HCEC 1CT (cell line): ENCODE measurements around the gene CCDC85C.

ENCODE experiments used
- DNase-seq: peaks from one replicate; pipeline ENCODE4 v3.0.0-alpha.2; 2017

The CCDC85C gene

DNA sequence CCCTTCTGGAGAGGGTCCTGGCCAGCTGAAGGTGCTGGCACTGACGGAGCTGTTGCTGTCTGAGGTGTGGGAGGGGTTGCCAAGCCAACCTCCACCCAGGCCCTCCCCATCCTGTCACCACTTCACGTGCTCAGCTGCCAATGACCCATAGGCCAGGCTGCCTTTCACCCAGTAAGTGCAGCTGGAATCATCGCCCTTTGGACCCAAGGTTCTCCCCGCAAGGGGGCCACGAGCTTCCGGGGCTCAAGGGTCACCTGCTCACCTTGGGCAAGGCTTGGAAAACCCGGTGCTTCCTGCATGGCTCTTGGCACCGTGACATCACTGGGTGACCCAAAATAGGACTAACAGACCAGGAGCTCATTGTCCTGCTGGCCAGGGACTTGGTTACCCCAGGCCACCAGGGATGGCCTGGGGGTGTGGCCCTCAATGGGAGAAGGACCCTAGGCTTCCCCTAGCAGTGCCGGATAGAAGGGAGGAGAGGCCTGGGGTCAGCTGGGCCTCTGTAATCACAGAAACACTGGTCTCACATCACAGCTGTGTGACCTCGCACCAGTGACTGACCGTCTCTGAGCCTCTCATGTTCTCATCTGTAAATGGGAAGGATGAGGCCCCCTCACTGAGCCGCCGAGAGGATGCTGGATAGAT lies 51.3 kb downstream of the CCDC85C start:
- DNase-seq = no peak

DNA sequence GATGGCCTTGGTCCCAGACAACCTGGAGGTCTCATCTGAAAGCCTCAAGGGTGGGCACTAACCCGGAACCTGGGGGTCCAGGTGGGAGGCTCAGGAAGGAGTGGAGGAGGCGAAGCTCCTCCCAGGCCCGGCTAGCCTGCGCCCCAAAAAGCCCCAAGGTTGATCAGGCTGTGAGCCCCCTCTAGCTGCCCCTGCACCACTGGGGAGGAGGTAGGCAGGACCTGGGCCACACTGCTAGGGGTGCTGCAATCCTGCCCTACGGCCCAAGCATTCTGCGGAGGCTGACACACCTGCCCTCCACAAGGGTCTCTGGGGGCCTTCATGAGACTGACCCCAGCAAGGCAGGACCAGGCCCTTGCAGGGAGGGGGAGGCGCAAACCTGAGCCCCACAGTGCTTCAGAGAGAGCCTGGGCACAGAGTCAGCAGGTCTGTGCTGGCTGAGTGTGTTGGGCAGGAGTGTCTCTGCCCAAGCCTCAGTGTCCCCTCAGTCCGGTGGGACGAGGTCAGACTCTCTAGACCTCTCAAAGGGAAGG lies 51.9 kb downstream of the CCDC85C start:
- no peak for DNase-seq

DNA sequence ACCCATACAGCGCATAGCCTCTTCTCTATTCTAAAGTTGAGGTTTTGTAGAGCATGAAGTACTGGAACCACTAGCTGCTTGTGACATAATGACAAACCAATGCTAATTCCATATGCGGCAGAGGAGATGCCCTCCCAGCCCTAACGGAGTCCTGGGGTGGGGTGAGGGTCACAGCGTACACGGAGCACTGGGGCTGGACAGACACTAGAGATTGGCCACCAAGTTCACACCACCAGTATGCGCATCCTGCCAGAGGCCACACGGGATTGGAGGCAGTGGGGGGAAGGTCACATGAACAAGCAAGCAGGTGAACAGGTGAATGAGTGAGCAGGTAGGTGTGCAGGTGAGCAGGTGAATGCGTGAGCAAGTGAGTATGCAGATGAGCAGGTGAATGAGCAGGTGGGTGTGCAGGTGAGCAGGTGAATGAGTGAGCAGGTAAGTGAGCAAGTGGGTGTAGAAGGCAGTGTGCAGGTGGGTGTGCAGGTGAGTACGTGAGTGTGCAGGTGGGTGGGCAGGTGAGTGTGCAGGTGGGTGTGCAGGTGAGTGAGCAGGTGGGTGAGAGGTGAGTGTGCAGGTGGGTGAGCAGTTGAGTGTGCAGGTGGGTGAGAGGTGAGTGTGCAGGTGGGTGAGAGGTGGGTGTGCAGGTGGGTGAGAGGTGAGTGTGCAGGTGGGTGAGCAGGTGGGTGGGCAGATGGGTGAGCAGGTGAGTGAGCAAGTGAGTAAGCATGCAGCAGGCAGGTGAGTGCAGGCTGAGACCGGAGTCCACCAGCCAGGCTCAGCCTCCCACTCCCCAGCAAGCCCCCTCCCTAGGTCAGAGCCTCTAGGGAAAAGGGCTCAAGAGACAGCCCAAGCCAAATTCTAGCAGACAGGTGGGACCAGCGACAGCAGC lies 52.7 kb downstream of the CCDC85C start:
- no peak for DNase-seq

DNA sequence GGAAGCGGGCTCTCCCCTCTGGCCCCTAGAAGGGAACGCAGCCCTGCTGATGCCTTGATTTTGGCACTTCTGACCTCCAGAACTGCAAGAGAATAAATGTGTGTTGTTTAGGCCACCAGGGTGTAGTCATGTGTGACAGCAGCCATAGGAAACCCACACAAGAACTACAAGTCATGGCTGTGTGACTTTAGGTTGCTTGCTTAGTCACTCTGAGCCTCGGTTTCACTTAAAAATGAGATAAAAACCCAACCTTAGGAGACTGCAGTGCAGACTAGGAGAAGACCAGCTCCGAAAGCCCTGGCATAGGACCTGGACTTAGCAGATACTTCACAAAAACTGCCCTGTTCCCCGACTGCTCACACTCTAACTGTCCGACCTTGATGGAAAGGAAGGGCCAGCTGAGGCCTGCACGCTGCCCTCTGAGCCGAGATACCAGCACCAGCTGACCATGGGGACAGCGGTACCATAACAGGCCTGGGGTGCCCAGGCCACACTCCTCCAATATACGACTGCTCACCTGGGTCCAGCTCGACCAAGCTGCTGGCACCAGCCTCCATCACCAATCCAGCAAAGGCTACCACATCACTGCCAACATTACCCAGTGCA lies 53.5 kb downstream of the CCDC85C start:
- no peak for DNase-seq

DNA sequence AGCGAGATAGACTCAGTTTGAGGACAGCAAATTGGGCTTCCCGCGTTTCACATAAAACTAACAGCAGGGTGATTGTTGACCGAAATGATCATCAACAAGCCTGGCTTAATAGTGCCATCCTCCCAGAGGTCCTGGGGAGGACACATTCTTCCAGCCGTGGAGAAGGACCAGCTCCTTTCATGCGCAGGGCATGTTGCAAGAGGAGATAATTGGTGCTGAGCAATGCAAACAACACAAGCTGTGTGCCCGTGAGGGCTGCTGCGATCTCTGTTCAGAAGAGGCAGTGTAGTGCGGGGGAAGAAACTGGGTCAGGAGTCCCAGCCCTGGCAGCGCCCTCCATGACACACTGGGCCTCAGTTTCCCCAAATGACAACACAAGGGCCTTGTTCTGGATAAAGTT lies 54.3 kb downstream of the CCDC85C start:
- DNase-seq = no peak

DNA sequence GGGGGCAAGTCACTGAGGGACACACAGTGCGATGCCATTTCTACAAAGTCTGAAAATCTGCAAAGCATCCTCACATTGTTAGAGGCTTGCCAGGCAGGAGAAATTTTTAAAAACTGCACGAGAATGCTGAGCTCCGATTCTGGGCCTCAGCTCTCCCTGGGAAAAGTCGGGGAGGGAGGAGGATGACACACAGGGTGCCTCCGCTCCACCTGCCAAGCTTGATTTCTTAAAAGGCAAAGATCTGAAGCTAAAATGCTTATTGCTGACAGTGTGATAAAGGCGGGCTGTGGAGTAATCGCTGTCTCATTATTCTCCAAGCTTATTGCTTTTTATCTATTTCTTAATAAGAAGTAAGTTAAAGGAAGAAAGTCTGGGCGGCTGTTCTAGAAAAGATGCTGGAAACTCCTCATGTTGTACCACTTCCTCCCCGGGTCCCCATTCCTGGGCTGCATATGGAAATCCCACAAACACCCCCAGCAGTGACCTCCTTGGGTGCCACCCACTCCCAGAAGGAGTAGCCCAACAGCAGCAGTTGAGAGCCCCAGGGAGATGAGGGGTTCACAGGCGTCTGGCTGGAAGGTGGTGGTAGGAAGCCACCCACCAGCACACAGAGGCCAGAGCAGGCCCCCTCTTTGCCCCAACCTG lies 55.0 kb downstream of the CCDC85C start:
- DNase-seq = no peak

DNA sequence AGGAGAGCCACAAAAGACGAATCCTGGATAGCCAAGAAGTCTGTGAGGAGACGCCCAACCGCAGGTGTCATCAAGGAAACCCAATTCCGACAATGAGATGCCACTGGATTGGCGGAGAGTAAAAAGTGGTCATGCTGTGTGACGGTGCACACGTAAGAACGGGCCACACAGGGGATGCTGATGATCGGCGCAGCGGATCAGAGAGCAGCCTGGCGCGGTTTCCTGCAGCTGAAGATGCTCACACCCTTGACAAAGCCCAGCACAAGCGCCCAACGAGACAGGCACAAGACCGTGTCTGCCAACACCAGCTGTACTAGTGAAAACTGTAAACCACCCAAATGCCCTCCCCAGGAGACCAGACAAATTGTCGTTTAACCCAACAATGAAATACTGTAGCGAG lies 55.8 kb downstream of the CCDC85C start:
- no peak for DNase-seq

DNA sequence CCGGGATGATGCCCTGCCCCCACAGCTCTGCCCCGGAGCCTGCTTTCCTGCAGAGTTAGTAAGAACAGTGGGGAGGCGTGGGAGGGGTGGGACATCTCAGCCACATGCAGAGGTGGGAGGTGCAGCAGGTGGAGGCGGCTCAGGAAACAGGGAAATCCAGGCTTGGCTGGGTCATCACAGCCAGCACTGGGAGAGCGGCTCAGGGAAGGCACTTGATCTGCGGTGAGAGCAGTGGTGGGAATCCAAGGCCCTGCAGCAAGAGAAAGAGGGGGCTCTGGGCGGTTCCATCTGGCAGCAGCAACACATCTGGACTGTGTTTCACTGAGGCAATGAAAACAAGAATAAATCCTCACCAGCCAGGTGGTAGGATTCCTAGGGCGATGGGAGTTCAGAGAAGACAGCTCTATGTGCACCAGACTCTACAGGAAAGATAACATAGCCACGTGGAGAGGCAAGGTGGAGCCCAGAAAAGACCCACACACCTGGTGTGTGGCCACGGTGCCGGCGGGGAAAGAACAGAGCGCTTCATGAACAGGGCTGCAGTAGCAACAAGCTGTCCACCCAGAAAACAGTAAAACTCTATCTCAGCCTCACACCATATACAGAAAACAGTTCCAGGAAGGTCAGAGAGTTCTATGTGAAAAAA lies 57.6 kb downstream of the CCDC85C start:
- DNase-seq = no peak

DNA sequence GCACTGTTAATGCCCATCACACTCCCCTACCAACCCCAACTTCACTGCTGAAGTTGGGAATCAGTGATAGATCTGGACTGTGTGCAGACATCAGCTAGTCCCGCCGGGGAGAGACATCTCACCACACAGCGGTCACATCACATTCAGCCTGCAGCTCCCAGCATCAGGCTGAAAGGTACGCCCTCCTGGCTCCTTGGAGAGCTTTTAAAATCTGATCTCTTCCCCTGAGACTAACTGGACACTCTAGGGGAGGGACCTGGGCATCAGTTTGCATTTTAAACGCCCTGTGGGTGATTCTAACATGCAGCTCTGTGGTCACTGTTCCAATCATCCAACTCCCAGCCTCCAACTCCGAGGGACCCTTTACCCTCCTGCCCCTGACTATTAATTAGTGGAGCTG lies 58.4 kb downstream of the CCDC85C start:
- DNase-seq = no peak

DNA sequence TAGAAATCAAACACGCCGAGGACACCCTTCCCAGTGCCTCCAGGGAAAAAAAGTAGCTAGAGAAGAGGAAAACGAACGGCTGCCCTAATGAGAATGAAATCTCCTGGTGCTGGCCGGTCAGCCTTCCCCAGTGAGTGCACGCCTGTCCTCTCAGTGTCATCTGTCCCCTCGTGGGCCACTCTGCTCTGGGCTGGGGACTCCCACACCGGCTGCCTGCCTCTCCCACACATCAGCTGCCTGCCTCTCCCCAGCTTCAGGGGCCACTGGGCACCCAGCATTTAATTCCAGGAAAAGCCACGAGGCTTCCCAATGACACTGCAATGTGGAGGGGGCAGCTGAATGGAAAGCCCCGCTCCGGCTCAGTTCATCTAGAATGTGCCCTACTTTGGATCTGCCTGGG lies 59.0 kb downstream of the CCDC85C start:
- no peak for DNase-seq

DNA sequence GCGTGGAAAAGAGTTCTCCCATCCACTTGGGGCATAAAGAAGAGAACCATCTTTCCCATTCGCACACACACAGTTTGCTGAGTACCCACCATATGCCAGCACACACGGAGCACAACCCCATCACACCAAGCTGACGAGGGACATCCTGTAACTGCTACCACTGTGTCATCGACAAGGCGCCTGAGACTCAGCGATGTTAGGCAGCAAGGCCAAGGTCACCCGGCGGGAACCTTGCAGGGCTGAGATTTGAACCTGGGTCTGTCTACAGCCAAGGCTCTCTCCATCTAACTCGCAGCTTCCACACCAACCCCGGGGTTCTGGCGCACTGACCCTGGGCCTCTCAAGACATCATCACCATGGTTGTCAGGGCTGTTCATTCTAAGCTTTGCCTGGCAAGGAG lies 60.0 kb downstream of the CCDC85C start:
- no peak for DNase-seq

DNA sequence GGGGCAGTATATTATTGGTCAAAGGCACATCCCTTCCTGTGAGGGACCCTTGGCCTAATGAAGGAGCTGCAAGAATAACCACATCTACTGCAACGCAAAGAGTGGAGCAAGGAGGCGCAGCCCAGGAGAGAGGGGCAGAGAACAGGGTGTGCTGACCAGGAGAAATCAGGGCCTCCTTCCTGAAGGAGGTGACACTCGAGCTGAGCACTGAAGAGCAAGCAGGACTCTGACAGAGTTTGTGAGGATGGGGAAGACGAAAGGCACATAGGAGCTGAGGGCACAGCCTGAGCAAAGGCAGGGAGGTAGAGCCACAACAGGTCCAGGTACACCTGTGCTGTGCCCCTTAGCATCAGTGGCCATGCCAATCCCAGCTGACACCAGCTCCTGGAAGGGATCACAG lies 60.6 kb downstream of the CCDC85C start:
- no peak for DNase-seq

DNA sequence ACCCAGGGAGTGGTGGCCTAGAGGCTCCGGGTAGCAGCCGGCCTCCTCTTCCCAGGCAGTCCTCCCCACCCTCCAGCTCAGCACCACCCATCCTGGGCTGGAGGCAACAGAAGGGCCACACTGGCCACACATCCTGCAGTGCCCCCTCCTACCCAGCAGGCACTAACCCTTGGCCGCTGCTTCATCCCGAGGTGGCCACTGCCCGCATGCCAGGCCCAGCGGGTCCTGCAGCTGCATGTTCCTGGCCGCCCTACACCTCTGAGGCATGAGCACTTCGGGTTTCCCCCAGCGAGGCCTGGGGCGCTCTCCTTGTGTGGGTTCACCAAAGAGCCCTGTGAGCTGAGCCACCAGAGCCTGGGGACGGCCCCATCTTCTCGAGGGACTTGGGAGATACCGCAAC lies 61.4 kb downstream of the CCDC85C start:
- no peak for DNase-seq

DNA sequence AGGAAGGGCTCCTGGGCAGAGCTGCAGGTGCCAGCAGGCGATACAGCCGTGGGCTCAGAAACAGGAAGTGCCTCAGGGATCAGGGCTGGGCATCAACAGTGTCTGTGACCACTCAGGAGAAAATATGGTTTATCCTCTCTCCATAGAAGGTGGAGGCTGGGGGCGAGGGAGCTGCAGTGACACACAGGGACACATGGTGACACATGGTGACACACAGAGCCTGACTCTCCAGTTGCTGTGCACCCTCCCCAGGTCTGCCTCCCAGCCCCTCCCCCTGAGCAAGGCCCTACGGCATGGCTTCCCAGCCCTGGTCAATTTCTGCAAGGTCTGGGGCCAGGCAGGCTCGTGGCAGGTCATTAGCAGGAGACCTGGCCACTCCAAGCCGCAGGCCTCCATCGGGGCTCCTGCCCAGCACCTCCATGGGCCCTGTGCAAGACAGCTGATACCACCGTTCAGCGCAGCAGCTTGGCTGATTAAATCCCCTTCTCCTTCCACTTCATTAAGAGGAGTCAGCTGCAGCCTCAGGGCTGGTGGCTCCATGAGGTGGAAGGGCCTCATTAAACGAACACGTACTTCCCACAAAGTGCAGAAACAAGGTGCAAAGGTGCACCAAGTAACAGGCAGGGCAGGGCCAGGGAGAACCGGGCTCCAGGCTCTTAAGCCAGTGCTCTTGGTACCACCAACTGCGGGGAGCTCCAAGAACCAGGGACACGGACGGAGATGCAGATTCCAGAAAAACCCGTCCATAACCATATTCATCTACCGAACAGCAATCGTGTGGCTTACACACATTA lies 62.1 kb downstream of the CCDC85C start:
- DNase-seq = no peak

DNA sequence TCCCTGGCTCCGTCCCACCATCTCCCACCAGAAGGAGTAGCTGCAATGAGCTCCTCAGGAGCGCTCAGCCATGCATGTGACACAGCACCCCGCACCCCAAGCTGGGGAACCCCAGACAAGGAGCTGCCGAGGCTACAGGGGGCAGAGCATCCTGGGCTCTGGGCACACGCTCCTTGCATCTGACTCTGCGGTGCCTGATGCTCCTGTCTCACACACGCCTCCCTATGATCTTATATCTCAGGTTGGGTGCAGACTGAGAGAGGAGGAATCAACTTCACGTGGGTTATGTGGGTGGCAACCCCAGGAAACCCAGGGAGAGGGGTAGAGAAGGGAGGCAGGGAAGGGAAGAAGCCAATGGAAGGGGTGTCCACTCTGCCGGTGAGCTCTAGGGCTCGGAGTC lies 62.8 kb downstream of the CCDC85C start:
- no peak for DNase-seq

DNA sequence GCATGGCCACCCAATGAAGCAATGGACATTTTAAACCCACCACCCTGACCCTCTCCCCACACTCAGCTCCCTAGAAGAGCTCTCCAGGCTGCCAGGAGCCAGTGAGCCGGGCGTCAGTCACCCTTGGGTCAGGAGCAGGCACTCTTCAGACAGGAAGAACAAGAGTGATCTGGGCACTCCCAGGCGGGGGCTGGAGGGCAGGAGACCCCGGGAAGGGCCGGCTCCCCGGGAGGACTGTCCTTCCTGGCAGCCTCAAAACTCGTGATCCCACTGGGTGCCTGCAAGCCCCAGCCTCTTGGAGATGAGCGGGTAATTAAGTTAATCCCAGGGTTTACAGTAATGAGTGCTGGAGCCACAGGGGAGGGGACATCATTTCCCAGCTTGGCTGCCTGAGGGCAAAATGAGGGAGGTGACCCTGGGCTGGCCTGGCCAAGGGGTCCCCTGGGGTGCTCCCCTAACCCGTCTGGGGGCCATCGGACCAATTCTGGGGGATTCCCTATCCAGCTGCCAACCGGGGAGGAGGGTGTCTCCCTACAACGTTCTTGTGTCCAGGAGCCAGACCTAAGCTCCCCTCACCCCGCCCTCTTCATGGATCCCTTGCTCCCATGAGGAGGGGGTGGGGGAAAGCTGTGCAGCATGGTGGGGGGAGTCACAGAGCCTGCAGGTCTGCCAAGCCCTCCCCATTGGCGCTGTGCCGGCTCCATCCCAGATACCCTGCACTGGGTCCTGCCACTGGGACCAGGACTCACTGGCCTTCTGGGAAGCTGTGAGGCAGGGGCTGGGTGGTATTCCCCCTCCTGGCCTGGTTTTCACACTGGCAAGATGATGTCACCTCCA lies 63.6 kb downstream of the CCDC85C start:
- no peak for DNase-seq

DNA sequence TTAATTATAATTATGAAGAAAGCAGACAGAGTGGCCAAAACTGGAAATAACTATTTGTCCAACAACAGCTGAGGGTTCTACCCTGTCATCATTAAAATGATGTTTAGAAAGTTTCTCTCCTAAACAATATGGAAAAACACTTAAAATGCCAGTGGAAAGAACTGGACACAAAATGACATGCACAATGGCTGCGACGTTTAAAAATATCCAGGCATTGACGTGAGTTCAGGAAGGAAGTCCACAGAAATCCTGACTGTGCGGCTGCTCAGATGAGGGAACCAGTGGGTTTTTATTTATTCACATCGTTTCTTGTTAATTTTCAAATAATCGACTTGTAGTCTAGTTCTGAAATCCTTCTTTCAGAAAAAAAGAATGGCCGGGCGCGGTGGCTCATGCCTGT lies 64.5 kb downstream of the CCDC85C start:
- no peak for DNase-seq

DNA sequence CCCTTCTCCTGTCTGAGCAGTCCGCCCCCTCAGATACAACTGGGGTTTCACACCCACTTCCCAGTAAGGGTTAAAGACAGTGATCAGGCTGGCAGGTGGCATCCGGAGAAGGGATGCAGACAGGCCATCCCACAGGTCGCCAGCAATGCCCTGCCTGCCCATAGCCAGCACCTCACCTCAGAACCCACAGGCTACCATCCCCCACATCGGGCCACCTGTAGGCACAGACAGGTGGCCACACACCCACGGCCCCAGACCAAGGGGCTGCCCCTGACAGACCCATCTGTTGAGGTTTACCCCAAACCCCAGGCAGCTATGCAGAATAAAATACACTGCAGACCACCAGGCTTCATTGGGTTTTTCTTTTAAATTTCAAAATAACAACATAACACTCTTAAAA lies 65.3 kb downstream of the CCDC85C start:
- no peak for DNase-seq

DNA sequence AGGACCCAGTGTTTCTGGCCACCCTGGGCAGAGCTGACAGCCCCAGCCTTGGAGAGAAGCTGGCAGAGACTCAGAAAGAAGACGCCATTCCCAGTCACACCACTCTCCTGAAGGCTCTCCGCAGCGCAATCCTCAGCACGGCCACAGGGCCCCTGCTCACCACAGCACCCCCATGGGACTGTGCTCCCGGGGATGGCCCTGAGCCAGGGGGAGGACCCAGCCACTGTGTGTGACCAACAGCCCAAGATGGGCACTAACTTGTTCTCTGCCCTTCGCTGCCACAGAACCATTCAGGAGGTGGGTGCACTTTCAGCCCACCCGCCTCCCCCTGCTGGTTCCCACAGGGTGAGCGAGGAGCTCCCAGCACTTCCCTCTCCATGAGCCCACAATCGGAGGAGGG lies 65.7 kb downstream of the CCDC85C start:
- DNase-seq = no peak

DNA sequence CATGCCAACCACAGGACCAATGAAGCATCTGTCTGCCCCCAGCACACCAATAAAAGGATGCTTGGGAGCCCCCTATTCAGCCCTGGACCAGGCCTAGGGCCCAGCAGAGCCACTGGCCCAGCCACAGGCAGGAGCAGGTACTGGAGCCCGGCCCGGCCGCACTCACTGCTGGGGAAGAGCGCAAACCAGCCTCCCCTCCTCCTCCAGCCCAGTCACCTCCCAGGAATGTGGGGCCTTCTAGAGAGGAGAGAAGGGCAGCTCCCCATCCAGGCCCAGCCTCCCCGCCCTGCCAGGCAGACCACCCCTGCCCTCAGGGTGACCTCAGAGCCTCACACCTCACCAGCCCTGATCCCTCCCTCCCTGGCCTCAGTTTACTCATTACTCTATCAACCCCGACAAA lies 66.6 kb downstream of the CCDC85C start:
- peak; percentile 72 for DNase-seq
